ENCODE data around the gene SLC6A12. TPM values are rescaled to one million over a fixed set of nuclear protein-coding genes. Genes with fewer than 3 reads are reported as not detected.
A peak's percentile ranks its signal among the peaks of the same experiment; 100 is the strongest.

The SLC6A12 gene
- total RNA-seq, 1 donor from 2014 or later = 1.4 TPM

- intact Hi-C loops (cut with DNase I) = no loop called here
- TF ChIP-seq, protein P1, sequence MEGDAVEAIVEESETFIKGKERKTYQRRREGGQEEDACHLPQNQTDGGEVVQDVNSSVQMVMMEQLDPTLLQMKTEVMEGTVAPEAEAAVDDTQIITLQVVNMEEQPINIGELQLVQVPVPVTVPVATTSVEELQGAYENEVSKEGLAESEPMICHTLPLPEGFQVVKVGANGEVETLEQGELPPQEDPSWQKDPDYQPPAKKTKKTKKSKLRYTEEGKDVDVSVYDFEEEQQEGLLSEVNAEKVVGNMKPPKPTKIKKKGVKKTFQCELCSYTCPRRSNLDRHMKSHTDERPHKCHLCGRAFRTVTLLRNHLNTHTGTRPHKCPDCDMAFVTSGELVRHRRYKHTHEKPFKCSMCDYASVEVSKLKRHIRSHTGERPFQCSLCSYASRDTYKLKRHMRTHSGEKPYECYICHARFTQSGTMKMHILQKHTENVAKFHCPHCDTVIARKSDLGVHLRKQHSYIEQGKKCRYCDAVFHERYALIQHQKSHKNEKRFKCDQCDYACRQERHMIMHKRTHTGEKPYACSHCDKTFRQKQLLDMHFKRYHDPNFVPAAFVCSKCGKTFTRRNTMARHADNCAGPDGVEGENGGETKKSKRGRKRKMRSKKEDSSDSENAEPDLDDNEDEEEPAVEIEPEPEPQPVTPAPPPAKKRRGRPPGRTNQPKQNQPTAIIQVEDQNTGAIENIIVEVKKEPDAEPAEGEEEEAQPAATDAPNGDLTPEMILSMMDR (IDR thresholded peaks at IDR 0.05) = no peak
- Histone ChIP-seq H3K27ac (no peak overlapping the region), H3K4me3 (peak overlapping the region in 1 of 2 donors; percentile 59), H3K9me3 (no peaks in the 10 kb centered on the region), H3K36me3 (no peaks in the 10 kb centered on the region), H3K4me1 (no peaks in the 10 kb centered on the region), H3K27me3 (no peaks in the 10 kb centered on the region)
- no peak for DNase-seq (ENCODE audit: low spot score in 2 of 2)
Observed at GRCh38 chr12:140162-140561, 73.8 kb downstream of the SLC6A12 start.

Other genes starting within 250 kb of the SLC6A12 start
- 0.53 TPM for gene IQSEC3, start 147.4 kb downstream of the SLC6A12 start, total RNA-seq
- gene SLC6A13, start 48.7 kb upstream of the SLC6A12 start, total RNA-seq = not detected
- gene KDM5A, start 175.2 kb upstream of the SLC6A12 start, total RNA-seq = 32.4 TPM
- not detected for gene CCDC77, start 187.5 kb upstream of the SLC6A12 start, total RNA-seq
- 10.4 TPM for gene B4GALNT3, start 245.8 kb upstream of the SLC6A12 start, total RNA-seq

Data from ascending aorta (tissue), 2 donors.